ENCODE measurements around the gene RIC3.

The RIC3 gene

GRCh38 chr11:8192016-8192895 lies 23.4 kb upstream of the RIC3 start:
- peak; percentile 76; the same call in 2 of the 3 replicates for ATAC-seq (ENCODE audit: insufficient read depth, low read depth)
- peak; percentile 58 for DNase-seq
- no peak overlapping the region for H3K4me2 ChIP-seq (ENCODE audit: insufficient read depth, low read length)
- no peaks in the 10 kb centered on the region for H3K4me1 ChIP-seq (ENCODE audit: insufficient read depth, low read length)
- no peak overlapping the region for H2AFZ ChIP-seq (ENCODE audit: low read depth, low read length)
- no peak overlapping the region for H3K4me3 ChIP-seq (ENCODE audit: low read depth in 1 of 2, low read length in 2 of 2)
- no peaks in the 10 kb centered on the region for H3K79me2 ChIP-seq (ENCODE audit: insufficient read depth, low read length)
- H3K36me3 ChIP-seq (ENCODE audit: insufficient read depth, low read length), result no peaks in the 10 kb centered on the region
- no peaks in the 10 kb centered on the region for H4K20me1 ChIP-seq (ENCODE audit: insufficient read depth, low read length)
- no peak overlapping the region for H3K9ac ChIP-seq (ENCODE audit: low read depth, low read length)
- H3K27ac ChIP-seq (ENCODE audit: low read length), result no peak overlapping the region
- TF ChIP-seq EZH2 (IDR thresholded peaks at IDR 0.05; ENCODE audit: borderline replicate concordance, low read depth, low read length, severe bottlenecking) (no peak), CTCF (IDR thresholded peaks at IDR 0.05; ENCODE audit: borderline replicate concordance, extremely low read depth, low read length, poor library complexity, severe bottlenecking) (peak; percentile 93)
- no peaks in the 10 kb centered on the region for H3K27me3 ChIP-seq (ENCODE audit: insufficient read depth, low read length, poor library complexity)
- no peaks in the 10 kb centered on the region for H3K9me3 ChIP-seq (ENCODE audit: insufficient read depth, low read length, severe bottlenecking)

- Histone ChIP-seq H3K9me3 (ENCODE audit: insufficient read depth, low read length, severe bottlenecking) (no peaks in the 10 kb centered on the region), H2AFZ (ENCODE audit: low read depth, low read length) (no peak overlapping the region), H3K4me2 (ENCODE audit: insufficient read depth, low read length) (no peak overlapping the region), H3K36me3 (ENCODE audit: insufficient read depth, low read length) (no peaks in the 10 kb centered on the region), H3K4me3 (ENCODE audit: low read depth in 1 of 2, low read length in 2 of 2) (no peak overlapping the region), H3K9ac (ENCODE audit: low read depth, low read length) (no peak overlapping the region), H4K20me1 (ENCODE audit: insufficient read depth, low read length) (no peaks in the 10 kb centered on the region), H3K79me2 (ENCODE audit: insufficient read depth, low read length) (no peaks in the 10 kb centered on the region), H3K27me3 (ENCODE audit: insufficient read depth, low read length, poor library complexity) (no peaks in the 10 kb centered on the region), H3K27ac (ENCODE audit: low read length) (no peak overlapping the region), H3K4me1 (ENCODE audit: insufficient read depth, low read length) (no peaks in the 10 kb centered on the region)
- ATAC-seq (ENCODE audit: insufficient read depth, low read depth), result no peak
- TF ChIP-seq EZH2 (IDR thresholded peaks at IDR 0.05; ENCODE audit: borderline replicate concordance, low read depth, low read length, severe bottlenecking) (no peak), CTCF (IDR thresholded peaks at IDR 0.05; ENCODE audit: borderline replicate concordance, extremely low read depth, low read length, poor library complexity, severe bottlenecking) (no peak)
- no peak for DNase-seq
Measured at GRCh38 chr11:8190431-8190830, 21.6 kb upstream of the RIC3 start.

- Histone ChIP-seq H2AFZ (ENCODE audit: low read depth, low read length) (no peak overlapping the region), H3K79me2 (ENCODE audit: insufficient read depth, low read length) (no peaks in the 10 kb centered on the region), H3K27ac (ENCODE audit: low read length) (no peak overlapping the region), H3K4me3 (ENCODE audit: low read depth in 1 of 2, low read length in 2 of 2) (no peak overlapping the region), H3K36me3 (ENCODE audit: insufficient read depth, low read length) (no peaks in the 10 kb centered on the region), H3K9me3 (ENCODE audit: insufficient read depth, low read length, severe bottlenecking) (no peaks in the 10 kb centered on the region), H3K4me2 (ENCODE audit: insufficient read depth, low read length) (no peak overlapping the region), H4K20me1 (ENCODE audit: insufficient read depth, low read length) (no peaks in the 10 kb centered on the region), H3K27me3 (ENCODE audit: insufficient read depth, low read length, poor library complexity) (no peaks in the 10 kb centered on the region), H3K9ac (ENCODE audit: low read depth, low read length) (no peak overlapping the region), H3K4me1 (ENCODE audit: insufficient read depth, low read length) (no peaks in the 10 kb centered on the region)
- TF ChIP-seq EZH2 (IDR thresholded peaks at IDR 0.05; ENCODE audit: borderline replicate concordance, low read depth, low read length, severe bottlenecking) (no peak), CTCF (IDR thresholded peaks at IDR 0.05; ENCODE audit: borderline replicate concordance, extremely low read depth, low read length, poor library complexity, severe bottlenecking) (no peak)
- DNase-seq (no peak), ATAC-seq (ENCODE audit: insufficient read depth, low read depth) (no peak)
Measured at GRCh38 chr11:8186429-8186828, 17.6 kb upstream of the RIC3 start.

Measured in DND-41 (cell line).